Spinal cord (tissue), 10 donors: ENCODE data around the gene NAXD. TPM values are rescaled to one million over a fixed set of nuclear protein-coding genes. Genes with fewer than 3 reads are reported as not detected.
A peak's percentile ranks its signal among the peaks of the same experiment; 100 is the strongest.
"Not testable (repeated sequence)": the region's sequence is repeated elsewhere in the genome, so short reads cannot be mapped to it uniquely, and the experiment has no call there.

Experiments used
- DNase-seq, 6 donors: peaks; one replicate each; pipeline versions ENCODE4 v3.0.0 to v3.0.0-alpha.2; 2013 to 2015; ENCODE audit warnings: low spot score in 6 of 6, low read depth in 4 of 6
- H3K27ac ChIP-seq: one replicate; pipeline ENCODE4 v1.5.1; 2013; ENCODE audit warnings: low read depth, low read length, control low read depth
- H3K27me3 ChIP-seq: one replicate; pipeline ENCODE4 v1.6.1; 2013; ENCODE audit warnings: low read length; ENCODE audit not compliant: control insufficient read depth, insufficient read depth
- H3K36me3 ChIP-seq: one replicate; pipeline ENCODE4 v1.6.1; 2013; ENCODE audit warnings: low read length; ENCODE audit not compliant: control insufficient read depth, insufficient read depth
- H3K4me1 ChIP-seq: one replicate; pipeline ENCODE4 v1.6.1; 2013; ENCODE audit warnings: low read length; ENCODE audit not compliant: control insufficient read depth, insufficient read depth
- H3K4me3 ChIP-seq: one replicate; pipeline ENCODE4 v1.5.1; 2013; ENCODE audit warnings: low read depth, low read length, control low read depth
- H3K9me3 ChIP-seq: one replicate; pipeline ENCODE4 v1.6.1; 2013; ENCODE audit warnings: low read length; ENCODE audit not compliant: control insufficient read depth, insufficient read depth
- WGBS: methylation state at CpG from one replicate; pipeline ENCODE4 v1.1.5; 2013; ENCODE audit warnings: missing lambda C conversion rate; ENCODE audit not compliant: insufficient coverage; 5-methylcytosine and 5-hydroxymethylcytosine counted together
- polyA plus RNA-seq, 2 donors: library from polyadenylated mRNA; unstranded; fragments of 120-200 nt; gene quantifications; one replicate each; pipeline ENCODE4 v1.2.1, GENCODE V29; 2013; ENCODE audit not compliant: insufficient read length in 2 of 2
- total RNA-seq, 2 donors: library from RNA; depleted of rRNA in 1 of 2; stranded (reverse); fragments of 120-200 nt in 1 of 2; fragments of >200 nt in 1 of 2; gene quantifications; one replicate each; pipeline versions ENCODE4 v1.2.3 to v1.2.4, GENCODE V29; 2013 to 2014
- donor health status: healthy.

Gene NAXD
- total and polyA plus RNA-seq, 4 donors, result 28.1 to 64.9 (median 46.9) TPM

DNA sequence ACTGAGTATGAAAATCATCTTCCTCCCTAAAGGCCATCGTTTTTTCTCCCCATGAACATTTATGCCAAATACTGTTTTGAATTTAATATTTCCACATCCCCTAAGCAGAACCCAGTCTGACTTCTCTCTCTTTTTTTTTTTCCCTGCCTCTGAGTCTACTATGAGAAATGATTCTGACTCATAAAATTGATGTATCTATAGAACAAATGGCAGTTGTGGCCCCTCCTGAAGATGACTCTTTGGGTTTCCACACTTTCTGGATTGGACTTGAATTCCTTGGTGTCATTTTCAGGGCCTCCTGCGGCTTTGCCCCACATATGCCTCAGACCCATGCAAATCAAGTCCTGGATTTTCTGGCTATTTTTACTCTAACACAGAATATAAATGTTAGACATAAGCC is 22.7 kb upstream of the NAXD start:
- Histone ChIP-seq H3K27me3 (no peaks in the 10 kb centered on the region), H3K27ac (no peak overlapping the region), H3K36me3 (no peaks in the 10 kb centered on the region), H3K4me1 (no peaks in the 10 kb centered on the region), H3K9me3 (no peaks in the 10 kb centered on the region), H3K4me3 (no peak overlapping the region)
- 83% methylated on average over 1 of the region's 2 CpGs for WGBS
- no peak for DNase-seq

GRCh38 chr13:110593430-110594130 is 21.8 kb upstream of the NAXD start:
- no peak overlapping the region for H3K4me3 ChIP-seq
- no peaks in the 10 kb centered on the region for H3K4me1 ChIP-seq
- peak in 3 of 6 donors; percentile 25 to 78 (median 70) for DNase-seq
- H3K36me3 ChIP-seq, result no peaks in the 10 kb centered on the region
- WGBS, result no CpG with 5 or more reads among the region's 6 CpGs
- no peaks in the 10 kb centered on the region for H3K9me3 ChIP-seq
- H3K27me3 ChIP-seq, result no peaks in the 10 kb centered on the region
- H3K27ac ChIP-seq, result no peak overlapping the region

DNA sequence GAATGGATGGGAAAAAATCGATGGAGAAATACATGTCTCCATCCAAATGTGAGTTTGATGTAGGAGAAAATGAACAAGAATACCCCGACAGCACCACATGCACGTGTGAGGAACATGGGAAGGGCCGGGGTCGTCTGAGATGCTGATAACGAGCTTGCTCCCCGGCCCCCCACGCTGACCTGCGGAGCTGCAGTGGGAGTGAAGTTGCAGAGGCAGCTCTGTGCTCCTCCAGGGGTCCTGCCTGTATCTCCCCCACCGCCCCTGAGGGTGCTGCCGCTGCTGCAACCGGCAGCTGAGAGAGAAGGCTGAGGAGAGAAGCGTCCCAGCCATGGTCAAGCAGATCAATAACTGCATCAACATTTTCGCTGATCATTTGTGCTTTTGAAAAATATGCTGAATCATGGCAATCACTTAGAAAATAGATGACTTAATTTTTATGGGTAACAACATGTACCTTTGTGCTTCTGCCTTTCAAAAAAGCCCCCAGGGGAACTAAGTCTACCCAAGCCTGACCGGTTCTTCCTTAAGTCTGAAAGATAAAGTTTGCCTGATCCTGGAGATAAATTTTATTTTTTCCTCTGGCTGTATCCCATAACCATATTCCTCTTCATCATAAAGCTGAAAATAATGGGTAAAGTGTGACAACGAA is 18.2 kb upstream of the NAXD start:
- Histone ChIP-seq H3K4me1 (no peaks in the 10 kb centered on the region), H3K27ac (no peak overlapping the region), H3K4me3 (no peak overlapping the region), H3K9me3 (no peaks in the 10 kb centered on the region), H3K36me3 (no peaks in the 10 kb centered on the region), H3K27me3 (no peaks in the 10 kb centered on the region)
- no peak for DNase-seq
- whole genome bisulfite sequencing, result 77% methylated on average over 13 of the region's 16 CpGs

- Histone ChIP-seq H3K4me3 (no peak overlapping the region), H3K36me3 (no peaks in the 10 kb centered on the region), H3K9me3 (no peaks in the 10 kb centered on the region), H3K4me1 (no peaks in the 10 kb centered on the region), H3K27me3 (no peaks in the 10 kb centered on the region), H3K27ac (no peak overlapping the region)
- WGBS, result 80% methylated on average over 9 of the region's 10 CpGs
- DNase-seq, result peak in 1 of 6 donors; percentile 20
These were observed 15.0 kb upstream of the NAXD start for GRCh38 chr13:110600261-110600819.

GRCh38 chr13:110600980-110601379 is 14.4 kb upstream of the NAXD start:
- Histone ChIP-seq H3K9me3 (no peaks in the 10 kb centered on the region), H3K36me3 (no peaks in the 10 kb centered on the region), H3K4me3 (no peak overlapping the region), H3K27me3 (no peaks in the 10 kb centered on the region), H3K27ac (no peak overlapping the region), H3K4me1 (no peaks in the 10 kb centered on the region)
- WGBS, result 100% methylated on average over 1 of the region's 4 CpGs
- DNase-seq, result no peak

DNA sequence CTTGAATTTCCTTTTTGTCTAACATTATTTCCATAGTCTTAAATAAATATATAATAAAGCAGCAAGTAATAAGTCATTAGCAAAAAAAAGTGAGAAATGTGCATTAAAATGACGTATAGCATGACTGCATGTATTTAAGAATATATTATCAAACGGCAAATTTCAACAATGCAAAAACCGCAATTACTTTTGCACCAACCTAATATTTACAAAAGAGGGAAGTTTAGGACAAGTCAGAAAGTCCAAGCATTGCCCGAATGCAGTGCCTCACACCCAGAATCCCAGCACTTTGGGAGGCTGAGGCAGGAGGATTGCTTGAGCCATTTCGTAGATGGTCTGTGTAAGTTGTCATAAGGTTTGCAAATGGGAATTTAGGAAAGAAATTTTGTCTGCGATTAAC is 10.2 kb upstream of the NAXD start:
- no peak for DNase-seq
- Histone ChIP-seq H3K27me3 (no peaks in the 10 kb centered on the region), H3K4me3 (no peak overlapping the region), H3K4me1 (no peaks in the 10 kb centered on the region), H3K9me3 (no peaks in the 10 kb centered on the region), H3K27ac (no peak overlapping the region), H3K36me3 (no peaks in the 10 kb centered on the region)
- WGBS, result no CpG with 5 or more reads among the region's 6 CpGs

DNA sequence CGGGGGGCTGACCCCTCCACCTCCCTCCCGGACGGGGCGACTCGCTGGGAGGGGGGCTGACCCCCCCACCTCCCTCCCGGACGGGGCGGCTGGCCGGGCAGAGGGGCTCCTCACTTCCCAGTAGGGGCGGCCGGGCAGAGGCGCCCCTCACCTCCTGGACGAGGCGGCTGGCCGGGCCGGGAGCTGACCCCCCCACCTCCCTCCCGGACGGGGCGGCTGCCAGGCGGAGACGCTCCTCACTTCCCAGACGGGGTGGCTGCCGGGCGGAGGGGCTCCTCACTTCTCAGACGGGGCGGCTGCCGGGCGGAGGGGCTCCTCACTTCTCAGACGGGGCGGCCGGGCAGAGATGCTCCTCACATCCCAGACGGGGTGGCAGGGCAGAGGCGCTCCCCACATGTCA is 9.1 kb upstream of the NAXD start:
- no CpG with 5 or more reads among the region's 33 CpGs for WGBS
- H3K27ac ChIP-seq, result not testable (repeated sequence)

GRCh38 chr13:110607675-110608224 is 7.6 kb upstream of the NAXD start:
- H3K27ac ChIP-seq, result no peak overlapping the region
- no peaks in the 10 kb centered on the region for H3K4me1 ChIP-seq
- H3K4me3 ChIP-seq, result no peak overlapping the region
- peaks cover 3% of the 10 kb centered on the region for H3K27me3 ChIP-seq
- H3K9me3 ChIP-seq, result no peaks in the 10 kb centered on the region
- H3K36me3 ChIP-seq, result no peaks in the 10 kb centered on the region
- no CpG with 5 or more reads among the region's 3 CpGs for WGBS
- no peak for DNase-seq

More for the DNA sequence above, 9.1 kb upstream of the NAXD start:
- not testable (repeated sequence) for H3K27me3 ChIP-seq, H3K9me3 ChIP-seq, DNase-seq, H3K36me3 ChIP-seq, H3K4me1 ChIP-seq, H3K4me3 ChIP-seq

- Histone ChIP-seq H3K4me3 (no peak overlapping the region), H3K27me3 (peaks cover 3% of the 10 kb centered on the region), H3K9me3 (peaks cover 1% of the 10 kb centered on the region), H3K36me3 (no peaks in the 10 kb centered on the region), H3K27ac (no peak overlapping the region), H3K4me1 (peaks cover 8% of the 10 kb centered on the region)
- 88% methylated on average over 8 of the region's 12 CpGs for WGBS
- DNase-seq, result no peak
These were observed 4.3 kb upstream of the NAXD start for GRCh38 chr13:110610955-110611595.
